Thymus (tissue), 11 donors: ENCODE measurements around the gene TMEM37. TPM values are rescaled to one million over a fixed set of nuclear protein-coding genes. Genes with fewer than 3 reads are reported as not detected.

Source experiments
- DNase-seq, 9 donors: peaks; one replicate each; pipeline ENCODE4 v3.0.0-alpha.2; 2013; ENCODE audit warnings: low spot score in 9 of 9, low read depth in 6 of 9, missing footprints in 1 of 9
- H3K27ac ChIP-seq, 2 donors: one replicate each; pipeline ENCODE4 v1.5.1; 2013; ENCODE audit warnings: control low read depth in 1 of 2, low read depth in 1 of 2, low read length in 1 of 2, mild to moderate bottlenecking in 1 of 2, moderate library complexity in 1 of 2
- H3K27me3 ChIP-seq, 2 donors: one replicate each; pipeline ENCODE4 v1.5.1; 2013; ENCODE audit warnings: low read length in 1 of 2; ENCODE audit not compliant: control insufficient read depth in 2 of 2, insufficient read depth in 1 of 2
- H3K36me3 ChIP-seq, 2 donors: one replicate each; pipeline ENCODE4 v1.5.1; 2013; ENCODE audit warnings: low read length in 1 of 2, mild to moderate bottlenecking in 1 of 2, moderate library complexity in 1 of 2; ENCODE audit not compliant: control insufficient read depth in 2 of 2, insufficient read depth in 2 of 2
- H3K4me1 ChIP-seq, 2 donors: one replicate each; pipeline ENCODE4 v1.5.1; 2013; ENCODE audit warnings: low read length in 2 of 2; ENCODE audit not compliant: control insufficient read depth in 2 of 2, insufficient read depth in 2 of 2
- H3K4me3 ChIP-seq, 2 donors: one replicate each; pipeline ENCODE4 v1.5.1; 2013; ENCODE audit warnings: low read length in 2 of 2, control low read depth in 1 of 2, mild to moderate bottlenecking in 1 of 2
- H3K9me3 ChIP-seq, 2 donors: one replicate each; pipeline ENCODE4 v1.5.1; 2013; ENCODE audit warnings: low read length in 1 of 2, mild to moderate bottlenecking in 1 of 2; ENCODE audit not compliant: control insufficient read depth in 2 of 2, insufficient read depth in 1 of 2
- WGBS: extraction: QIAGEN DNeasy Blood & Tissue Kit; methylation state at CpG from one replicate; pipeline ENCODE4 v1.1.7; 2013; 5-methylcytosine and 5-hydroxymethylcytosine counted together
- polyA plus RNA-seq: library from polyadenylated mRNA; stranded (reverse); fragments of 200-250 nt; gene quantifications from one replicate; pipeline ENCODE4 v1.2.3, GENCODE V29; 2013
- total RNA-seq: library from RNA; stranded (reverse); fragments of 120-200 nt; gene quantifications from one replicate; pipeline ENCODE4 v1.2.4, GENCODE V29; 2013
- donor health status: healthy.

Gene TMEM37
- total and polyA plus RNA-seq, 2 donors, result 0.52 to 4.9 TPM

DNA sequence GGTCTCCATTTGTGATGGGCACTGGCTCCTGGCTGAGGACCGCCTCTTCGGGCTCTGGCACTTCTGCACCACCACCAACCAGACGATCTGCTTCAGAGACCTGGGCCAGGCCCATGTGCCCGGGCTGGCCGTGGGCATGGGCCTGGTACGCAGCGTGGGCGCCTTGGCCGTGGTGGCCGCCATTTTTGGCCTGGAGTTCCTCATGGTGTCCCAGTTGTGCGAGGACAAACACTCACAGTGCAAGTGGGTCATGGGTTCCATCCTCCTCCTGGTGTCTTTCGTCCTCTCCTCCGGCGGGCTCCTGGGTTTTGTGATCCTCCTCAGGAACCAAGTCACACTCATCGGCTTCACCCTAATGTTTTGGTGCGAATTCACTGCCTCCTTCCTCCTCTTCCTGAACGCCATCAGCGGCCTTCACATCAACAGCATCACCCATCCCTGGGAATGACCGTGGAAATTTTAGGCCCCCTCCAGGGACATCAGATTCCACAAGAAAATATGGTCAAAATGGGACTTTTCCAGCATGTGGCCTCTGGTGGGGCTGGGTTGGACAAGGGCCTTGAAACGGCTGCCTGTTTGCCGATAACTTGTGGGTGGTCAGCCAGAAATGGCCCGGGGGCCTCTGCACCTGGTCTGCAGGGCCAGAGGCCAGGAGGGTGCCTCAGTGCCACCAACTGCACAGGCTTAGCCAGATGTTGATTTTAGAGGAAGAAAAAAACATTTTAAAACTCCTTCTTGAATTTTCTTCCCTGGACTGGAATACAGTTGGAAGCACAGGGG, 5.5 kb downstream of the TMEM37 start:
- peaks cover 0 to under 1% of the 10 kb centered on the region in 2 donors for H3K4me1 ChIP-seq

DNA sequence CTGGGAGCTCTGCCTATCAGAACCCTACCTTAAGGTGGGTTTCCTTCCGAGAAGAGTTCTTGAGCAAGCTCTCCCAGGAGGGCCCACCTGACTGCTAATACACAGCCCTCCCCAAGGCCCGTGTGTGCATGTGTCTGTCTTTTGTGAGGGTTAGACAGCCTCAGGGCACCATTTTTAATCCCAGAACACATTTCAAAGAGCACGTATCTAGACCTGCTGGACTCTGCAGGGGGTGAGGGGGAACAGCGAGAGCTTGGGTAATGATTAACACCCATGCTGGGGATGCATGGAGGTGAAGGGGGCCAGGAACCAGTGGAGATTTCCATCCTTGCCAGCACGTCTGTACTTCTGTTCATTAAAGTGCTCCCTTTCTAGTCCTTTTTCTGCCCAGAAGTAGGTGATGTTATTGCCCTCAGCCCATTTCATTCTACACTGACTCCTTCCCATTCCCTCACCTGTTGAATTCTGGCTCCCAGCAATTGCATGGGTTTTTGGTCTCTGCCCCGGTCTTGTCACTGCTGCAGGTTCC, 6.5 kb downstream of the TMEM37 start:
- 94% methylated on average over 6 of the region's 6 CpGs for WGBS
- no peak for DNase-seq
- no peaks in the 10 kb centered on the region for H3K36me3 ChIP-seq
- H3K27ac ChIP-seq, result no peak overlapping the region
- H3K4me1 ChIP-seq, result no peaks in the 10 kb centered on the region
- no peaks in the 10 kb centered on the region for H3K9me3 ChIP-seq
- peaks cover 2 to 18% of the 10 kb centered on the region in 2 donors for H3K27me3 ChIP-seq
- no peak overlapping the region for H3K4me3 ChIP-seq

More for the DNA sequence above, 5.5 kb downstream of the TMEM37 start:
- DNase-seq, result no peak
- H3K36me3 ChIP-seq, result no peaks in the 10 kb centered on the region
- WGBS, result 92% methylated on average over 22 of the region's 22 CpGs
- H3K27ac ChIP-seq, result no peak overlapping the region
- H3K27me3 ChIP-seq, result peaks cover 12 to 28% of the 10 kb centered on the region in 2 donors
- H3K9me3 ChIP-seq, result no peaks in the 10 kb centered on the region
- no peak overlapping the region for H3K4me3 ChIP-seq

DNA sequence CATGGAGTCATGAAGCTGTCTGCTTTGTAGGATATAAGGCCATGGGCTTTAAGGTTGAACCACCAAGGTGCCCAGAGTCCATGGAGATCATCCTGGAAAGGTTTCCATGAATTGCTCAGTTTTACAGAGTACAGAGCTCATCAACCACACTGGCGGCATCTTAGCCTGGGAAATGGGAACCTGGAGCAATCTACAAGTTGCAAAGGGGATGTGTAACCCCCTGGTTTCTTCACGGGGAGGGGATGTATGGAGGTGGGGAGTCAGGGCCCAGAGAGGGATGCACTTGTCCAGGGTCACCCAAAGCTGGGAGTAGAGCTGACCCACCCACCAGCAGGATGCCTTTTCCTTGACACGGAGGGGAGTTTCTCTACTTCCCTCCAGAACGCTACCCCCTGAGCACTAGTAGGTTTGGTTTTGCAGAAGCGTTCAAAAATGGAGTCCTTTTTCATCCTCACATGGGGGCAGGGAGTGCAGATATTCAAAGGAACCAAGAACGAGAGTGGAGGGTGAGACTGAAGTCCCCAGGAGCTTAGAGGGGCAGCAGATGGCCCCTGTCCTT, 7.2 kb downstream of the TMEM37 start:
- no peaks in the 10 kb centered on the region for H3K9me3 ChIP-seq
- DNase-seq, result no peak
- peaks cover 0 to 12% of the 10 kb centered on the region in 2 donors for H3K27me3 ChIP-seq
- H3K4me3 ChIP-seq, result no peak overlapping the region
- H3K4me1 ChIP-seq, result no peaks in the 10 kb centered on the region
- no peaks in the 10 kb centered on the region for H3K36me3 ChIP-seq
- WGBS, result 92% methylated on average over 6 of the region's 6 CpGs
- H3K27ac ChIP-seq, result no peak overlapping the region

DNA sequence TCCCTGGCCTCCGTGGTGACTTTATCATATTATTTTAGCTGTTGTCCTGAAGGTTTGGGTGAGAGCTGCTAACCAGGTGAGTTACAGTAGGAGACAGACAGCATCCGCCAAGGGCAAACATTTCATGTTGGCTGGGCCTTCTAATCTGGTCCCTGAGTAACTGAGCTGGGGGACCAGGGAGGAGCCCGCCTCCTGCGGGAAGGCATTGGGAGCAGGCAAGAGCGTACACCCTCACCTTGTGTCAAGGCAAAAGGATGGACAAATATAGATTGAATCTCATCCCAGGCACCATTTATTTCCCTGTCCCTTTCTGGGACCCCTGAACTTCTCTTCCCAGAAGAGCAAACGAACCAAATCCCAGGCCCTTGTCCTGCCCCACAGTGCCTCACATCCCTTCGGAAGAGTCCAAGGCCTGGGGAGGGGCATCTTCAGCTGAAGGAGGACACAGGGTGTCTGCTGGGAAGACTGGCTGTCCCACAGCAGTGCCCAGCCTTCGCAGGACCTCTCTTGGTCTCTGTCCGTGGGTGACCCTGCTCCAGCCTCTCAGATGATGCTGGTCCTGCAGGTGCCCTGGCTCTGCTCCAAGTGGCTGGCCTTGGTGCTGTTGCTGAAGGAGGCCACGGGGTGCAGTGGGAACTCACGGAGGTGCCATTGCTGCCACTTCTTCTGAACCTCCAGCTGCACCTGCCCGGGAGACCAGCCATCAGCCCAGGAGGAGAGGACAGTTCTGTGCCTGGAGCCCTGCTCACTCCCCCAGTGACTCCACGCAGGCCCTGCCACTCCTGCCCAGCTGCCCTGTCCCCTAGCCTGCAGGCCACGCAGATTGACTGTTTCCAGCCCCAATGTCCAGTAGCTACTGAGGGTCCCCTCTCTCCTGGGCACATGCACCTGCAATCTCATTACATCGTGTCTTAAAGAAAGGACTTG, 8.2 kb downstream of the TMEM37 start:
- Histone ChIP-seq H3K9me3 (no peaks in the 10 kb centered on the region), H3K4me1 (no peaks in the 10 kb centered on the region), H3K27ac (no peak overlapping the region), H3K27me3 (peaks cover 0 to 4% of the 10 kb centered on the region in 2 donors), H3K4me3 (no peak overlapping the region), H3K36me3 (no peaks in the 10 kb centered on the region)
- no peak for DNase-seq
- 85% methylated on average over 15 of the region's 15 CpGs for WGBS

DNA sequence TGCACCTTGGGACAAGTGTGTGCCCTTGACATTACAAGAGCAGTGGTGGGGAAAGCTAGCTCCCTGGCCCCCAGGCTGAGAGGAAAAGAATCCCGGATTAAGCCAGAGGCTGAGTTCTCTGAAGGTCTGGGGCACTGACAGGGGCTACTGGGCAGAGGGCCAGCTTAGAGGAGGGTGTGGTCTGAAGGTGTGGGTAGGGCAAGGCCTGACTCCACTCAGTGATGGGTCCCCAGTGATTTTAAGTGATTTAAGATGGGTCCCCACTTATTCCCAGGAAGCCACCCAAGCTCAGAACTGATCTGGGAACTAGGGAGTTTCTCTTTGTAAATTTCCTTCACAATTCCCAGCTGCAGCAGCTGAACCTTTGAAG, 8.8 kb downstream of the TMEM37 start:
- no peaks in the 10 kb centered on the region for H3K27me3 ChIP-seq
- H3K4me3 ChIP-seq, result no peak overlapping the region
- no peaks in the 10 kb centered on the region for H3K9me3 ChIP-seq
- H3K27ac ChIP-seq, result no peak overlapping the region
- no peaks in the 10 kb centered on the region for H3K4me1 ChIP-seq
- DNase-seq, result no peak
- WGBS, result 85% methylated on average over 1 of the region's 1 CpG
- no peaks in the 10 kb centered on the region for H3K36me3 ChIP-seq

DNA sequence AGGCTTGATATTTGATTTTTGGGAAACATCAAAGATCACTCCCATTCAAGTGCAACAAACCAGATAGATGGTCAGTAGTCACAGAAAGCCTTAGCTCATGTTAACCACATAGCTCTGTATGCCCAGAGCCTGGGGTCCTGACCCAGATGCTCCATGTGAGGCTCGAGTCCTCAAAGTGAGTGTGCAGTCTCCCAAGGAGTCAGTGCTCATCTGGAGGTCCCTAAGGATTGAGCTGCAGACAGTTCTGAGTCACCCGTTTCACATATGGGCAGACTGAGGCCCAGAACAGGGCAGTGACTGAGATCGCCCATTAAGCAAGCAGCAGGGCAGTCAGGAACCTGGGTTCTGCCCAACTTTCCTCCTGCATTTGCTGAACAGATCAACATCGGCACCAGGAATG, 9.2 kb downstream of the TMEM37 start:
- H3K27ac ChIP-seq, result no peak overlapping the region
- H3K4me3 ChIP-seq, result no peak overlapping the region
- 95% methylated on average over 4 of the region's 4 CpGs for WGBS

DNA sequence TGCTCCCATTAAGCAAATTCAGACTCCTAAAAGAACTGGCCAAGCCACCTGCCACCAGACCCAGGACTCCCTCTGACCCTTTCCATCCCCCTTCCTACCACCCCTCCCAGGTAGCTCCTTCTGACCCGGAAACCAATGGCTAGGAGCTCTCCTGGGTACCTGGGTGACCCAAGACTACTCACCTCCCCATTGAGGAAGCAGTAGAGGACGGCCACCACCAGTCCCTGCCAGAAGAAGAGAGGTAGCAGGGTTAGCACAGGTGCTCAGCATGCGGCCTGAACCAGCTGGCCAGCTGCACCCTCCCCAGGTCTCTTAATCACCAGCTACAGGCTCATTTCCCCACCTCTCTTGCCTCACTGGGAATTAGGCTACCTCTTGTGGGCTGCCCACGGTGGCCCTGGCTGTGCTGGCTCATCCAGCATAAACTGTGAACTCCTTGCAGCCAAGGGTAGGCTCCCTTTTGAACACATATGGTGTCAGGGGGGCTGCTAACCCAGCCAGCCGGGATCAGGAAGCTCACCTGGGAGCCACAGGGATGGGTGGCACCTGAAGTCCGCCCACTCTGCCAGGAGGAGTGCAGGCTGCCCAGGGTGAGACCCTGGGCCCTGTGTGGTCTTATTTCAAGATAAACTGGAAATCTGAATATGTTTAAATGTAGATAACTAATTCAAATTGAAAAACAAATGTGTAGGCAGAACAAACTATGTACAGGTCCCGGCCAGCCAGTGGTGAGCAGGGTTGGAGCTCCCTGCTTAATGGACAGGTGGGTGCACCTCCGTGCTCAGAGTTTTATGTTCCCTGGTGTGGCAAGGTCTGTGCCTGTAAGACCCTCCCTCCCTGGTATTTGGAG, 9.9 kb downstream of the TMEM37 start:
- DNase-seq, result no peak
- Histone ChIP-seq H3K27ac (no peak overlapping the region), H3K4me1 (no peaks in the 10 kb centered on the region), H3K4me3 (no peak overlapping the region), H3K9me3 (no peaks in the 10 kb centered on the region), H3K36me3 (no peaks in the 10 kb centered on the region), H3K27me3 (no peaks in the 10 kb centered on the region)
- 91% methylated on average over 8 of the region's 8 CpGs for WGBS

More for the DNA sequence above, 9.2 kb downstream of the TMEM37 start:
- DNase-seq, result no peak
- Histone ChIP-seq H3K9me3 (no peaks in the 10 kb centered on the region), H3K27me3 (no peaks in the 10 kb centered on the region), H3K36me3 (no peaks in the 10 kb centered on the region), H3K4me1 (no peaks in the 10 kb centered on the region)

DNA sequence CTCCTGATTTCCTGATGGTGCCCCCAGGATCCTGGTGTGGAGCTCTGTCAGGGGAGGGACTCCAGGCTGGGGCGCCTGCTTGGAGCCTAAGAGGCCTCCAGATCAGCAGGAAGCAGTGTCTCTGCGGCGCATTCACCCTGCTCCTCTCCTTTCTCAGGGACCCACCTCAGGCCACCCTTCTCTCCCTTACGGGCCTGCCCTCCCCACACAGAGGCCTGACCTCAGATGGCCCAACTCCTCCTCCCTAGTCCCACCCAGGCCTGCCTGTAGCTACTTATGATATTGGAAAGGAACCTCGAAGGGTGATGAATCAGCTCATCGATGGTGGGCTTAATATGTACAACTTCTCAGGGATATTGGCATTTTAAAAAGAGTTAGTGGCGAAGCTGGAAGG, 10.6 kb downstream of the TMEM37 start:
- H3K9me3 ChIP-seq, result no peaks in the 10 kb centered on the region
- DNase-seq, result no peak
- H3K27me3 ChIP-seq, result no peaks in the 10 kb centered on the region
- no peaks in the 10 kb centered on the region for H3K36me3 ChIP-seq
- no peak overlapping the region for H3K27ac ChIP-seq
- H3K4me1 ChIP-seq, result no peaks in the 10 kb centered on the region
- no peak overlapping the region for H3K4me3 ChIP-seq
- WGBS, result 92% methylated on average over 7 of the region's 7 CpGs
